ENCODE measurements around the gene STX3. TPM values are rescaled to one million over a fixed set of nuclear protein-coding genes. Genes with fewer than 3 reads are reported as not detected.

The STX3 gene
- total RNA-seq, 4 donors from 2014 or later, result 11.3 to 31.2 (median 24.9) TPM

DNA sequence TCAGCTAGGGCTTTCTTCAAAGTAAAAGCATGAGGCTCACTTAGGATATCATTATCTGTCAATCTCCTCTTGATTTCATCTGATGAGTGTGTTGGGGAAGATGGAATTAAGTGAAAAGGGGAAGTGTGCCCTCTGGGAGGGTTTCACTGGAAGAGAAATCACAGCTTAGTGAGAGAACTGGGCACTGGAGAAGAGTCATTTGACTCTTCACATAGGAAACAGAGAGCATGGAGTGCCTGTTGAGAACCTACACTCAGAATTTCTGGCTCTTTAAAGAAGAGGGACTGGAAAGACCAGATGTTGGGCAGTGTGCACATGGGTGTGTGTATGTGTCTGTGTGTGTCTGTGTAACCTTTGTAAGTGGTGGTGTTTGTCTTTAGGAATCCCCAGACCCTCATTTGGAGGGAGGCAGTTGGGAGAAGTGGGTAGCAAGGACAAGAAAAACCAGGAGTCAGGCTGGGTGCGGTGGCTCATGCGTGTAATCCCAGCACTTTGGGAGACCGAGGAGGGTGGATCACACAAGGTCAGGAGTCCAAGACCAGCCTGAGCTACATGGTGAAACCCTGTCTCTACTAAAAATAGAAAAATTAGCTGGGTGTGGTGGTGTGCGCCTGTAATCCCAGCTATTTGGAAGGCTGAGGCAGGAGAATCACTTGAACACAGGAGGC, 10.0 kb downstream of the STX3 start:
- Histone ChIP-seq H3K4me3 (no peak overlapping the region), H3K27me3 (peaks cover 0 to 2% of the 10 kb centered on the region in 2 donors), H3K27ac (no peak overlapping the region), H3K36me3 (no peaks in the 10 kb centered on the region), H3K9me3 (no peaks in the 10 kb centered on the region), H3K4me1 (peaks cover 0 to 7% (median 0%) of the 10 kb centered on the region in 4 donors)
- no peak for DNase-seq (ENCODE audit: low spot score in 2 of 2)
- TF ChIP-seq POLR2A (IDR thresholded peaks at IDR 0.05), result no peak
- TF ChIP-seq, protein P1, sequence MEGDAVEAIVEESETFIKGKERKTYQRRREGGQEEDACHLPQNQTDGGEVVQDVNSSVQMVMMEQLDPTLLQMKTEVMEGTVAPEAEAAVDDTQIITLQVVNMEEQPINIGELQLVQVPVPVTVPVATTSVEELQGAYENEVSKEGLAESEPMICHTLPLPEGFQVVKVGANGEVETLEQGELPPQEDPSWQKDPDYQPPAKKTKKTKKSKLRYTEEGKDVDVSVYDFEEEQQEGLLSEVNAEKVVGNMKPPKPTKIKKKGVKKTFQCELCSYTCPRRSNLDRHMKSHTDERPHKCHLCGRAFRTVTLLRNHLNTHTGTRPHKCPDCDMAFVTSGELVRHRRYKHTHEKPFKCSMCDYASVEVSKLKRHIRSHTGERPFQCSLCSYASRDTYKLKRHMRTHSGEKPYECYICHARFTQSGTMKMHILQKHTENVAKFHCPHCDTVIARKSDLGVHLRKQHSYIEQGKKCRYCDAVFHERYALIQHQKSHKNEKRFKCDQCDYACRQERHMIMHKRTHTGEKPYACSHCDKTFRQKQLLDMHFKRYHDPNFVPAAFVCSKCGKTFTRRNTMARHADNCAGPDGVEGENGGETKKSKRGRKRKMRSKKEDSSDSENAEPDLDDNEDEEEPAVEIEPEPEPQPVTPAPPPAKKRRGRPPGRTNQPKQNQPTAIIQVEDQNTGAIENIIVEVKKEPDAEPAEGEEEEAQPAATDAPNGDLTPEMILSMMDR (IDR thresholded peaks at IDR 0.05), result no peak
- no peak for TF ChIP-seq EP300 (IDR thresholded peaks at IDR 0.05)
- 78 to 81% methylated on average over 4 of the region's 4 CpGs for WGBS, 2 donors

DNA sequence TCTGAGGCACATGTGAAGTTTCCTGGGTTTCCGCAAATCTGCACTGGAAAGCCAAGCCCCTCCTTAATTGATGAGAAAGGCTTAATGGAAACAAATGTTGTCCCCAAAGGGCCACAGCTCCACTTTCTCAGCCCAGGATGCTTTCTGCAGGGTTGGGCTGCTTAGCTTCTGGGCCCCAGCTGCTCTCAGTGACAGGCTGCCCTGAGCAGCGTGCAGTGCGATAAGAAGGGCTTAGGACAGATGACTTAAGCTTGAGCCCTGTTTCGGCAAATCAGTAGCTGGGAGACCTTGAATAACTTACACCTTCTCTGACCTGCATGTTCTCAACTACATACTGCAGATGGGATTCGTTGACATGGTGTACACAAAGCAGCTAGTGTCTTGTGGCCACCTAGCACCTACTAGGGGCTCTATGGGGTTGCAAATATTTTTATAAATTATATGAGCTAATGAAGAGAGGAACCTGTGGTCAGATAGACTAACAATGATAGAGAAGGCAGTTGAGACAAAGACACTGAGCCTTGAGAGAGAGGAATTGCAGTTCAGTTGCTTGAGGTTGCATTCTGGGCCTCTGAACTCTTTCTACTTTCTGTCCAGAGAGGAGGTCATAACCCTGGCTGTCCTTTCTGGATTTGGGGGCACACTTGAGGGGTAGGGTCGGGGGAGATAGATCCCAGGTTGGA, 11.5 kb downstream of the STX3 start:
- WGBS, 2 donors, result 61 to 78% methylated on average over 6 of the region's 6 CpGs
- no peak for DNase-seq (ENCODE audit: low spot score in 2 of 2)
- H3K9me3 ChIP-seq, result no peaks in the 10 kb centered on the region

DNA sequence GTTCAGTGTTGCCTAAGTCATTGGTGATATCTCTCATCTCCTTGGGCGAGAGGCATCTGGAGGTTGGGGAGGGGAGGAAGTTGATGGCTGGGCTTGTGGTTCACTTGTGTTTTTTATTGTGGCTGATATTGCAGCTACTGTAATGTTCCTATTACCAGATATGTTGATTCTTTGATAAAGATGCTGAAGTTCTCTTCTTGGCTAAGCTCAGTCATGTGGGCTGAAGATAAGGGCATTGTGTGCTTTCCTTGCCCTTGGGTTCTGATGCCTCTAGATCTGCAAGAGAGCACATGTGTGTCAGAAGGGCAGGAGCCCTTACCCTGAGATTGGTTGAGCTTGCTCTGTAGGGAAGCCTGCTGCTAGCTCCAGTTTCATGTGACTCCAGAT, 12.0 kb downstream of the STX3 start:
- WGBS, 2 donors, result 83 to 89% methylated on average over 1 of the region's 1 CpG
- no peaks in the 10 kb centered on the region for H3K9me3 ChIP-seq
- H3K27ac ChIP-seq, result no peak overlapping the region
- H3K36me3 ChIP-seq, result no peaks in the 10 kb centered on the region
- DNase-seq (ENCODE audit: low spot score in 2 of 2), result no peak
- TF ChIP-seq EP300 (IDR thresholded peaks at IDR 0.05) (no peak), POLR2A (IDR thresholded peaks at IDR 0.05) (no peak)
- TF ChIP-seq, protein P1 (IDR thresholded peaks at IDR 0.05), result no peak
- peaks cover 0 to 16% (median 0%) of the 10 kb centered on the region in 4 donors for H3K4me1 ChIP-seq
- H3K4me3 ChIP-seq, result no peak overlapping the region
- no peaks in the 10 kb centered on the region for H3K27me3 ChIP-seq

More for the DNA sequence above, 11.5 kb downstream of the STX3 start:
- TF ChIP-seq EP300 (IDR thresholded peaks at IDR 0.05) (no peak), POLR2A (IDR thresholded peaks at IDR 0.05) (no peak)
- TF ChIP-seq, protein P1 (IDR thresholded peaks at IDR 0.05), result no peak
- Histone ChIP-seq H3K4me3 (no peak overlapping the region), H3K4me1 (peaks cover 0 to 11% (median 0%) of the 10 kb centered on the region in 4 donors), H3K27ac (no peak overlapping the region), H3K27me3 (no peaks in the 10 kb centered on the region), H3K36me3 (no peaks in the 10 kb centered on the region)

DNA sequence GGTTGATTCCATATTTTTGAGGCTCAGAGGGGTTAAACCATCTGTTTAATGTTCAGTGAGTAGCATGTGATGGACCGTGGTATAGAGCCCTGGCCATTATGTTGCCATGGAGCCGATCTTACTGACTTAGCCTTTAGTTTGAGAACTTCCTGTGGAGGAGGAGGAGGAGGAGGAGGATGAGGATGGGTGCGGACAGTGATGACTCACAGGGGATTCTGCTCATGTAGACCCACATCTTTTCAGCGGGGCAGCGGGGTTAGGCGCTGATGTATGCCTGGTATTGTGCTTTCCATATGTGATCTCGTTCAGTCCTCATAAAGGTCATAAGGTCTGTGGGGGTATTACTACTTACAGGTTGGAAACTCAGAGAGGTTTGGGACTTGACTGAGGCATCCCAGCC, 13.9 kb downstream of the STX3 start:
- Histone ChIP-seq H3K4me3 (no peak overlapping the region), H3K9me3 (no peaks in the 10 kb centered on the region)
- 66 to 71% methylated on average over 7 of the region's 7 CpGs for WGBS, 2 donors

More for the DNA sequence above, 13.9 kb downstream of the STX3 start:
- no peak for DNase-seq (ENCODE audit: low spot score in 2 of 2)
- Histone ChIP-seq H3K36me3 (peaks cover 0 to 7% (median 0%) of the 10 kb centered on the region in 3 donors), H3K27me3 (no peaks in the 10 kb centered on the region), H3K27ac (no peak overlapping the region), H3K4me1 (peaks cover 0 to 16% (median 0%) of the 10 kb centered on the region in 4 donors)
- TF ChIP-seq POLR2A (IDR thresholded peaks at IDR 0.05) (no peak), EP300 (IDR thresholded peaks at IDR 0.05) (no peak)
- TF ChIP-seq, protein P1 (IDR thresholded peaks at IDR 0.05), result no peak

Measured in tibial nerve (tissue), 4 donors.